ENCODE data around the gene CARD11.

CARD11 gene

GRCh38 chr7:2909043-2909442 lies 134.6 kb downstream of the CARD11 start:
- Histone ChIP-seq H3K4me2 (no peak overlapping the region), H3K4me1 (peaks cover 44% of the 10 kb centered on the region), H3K9ac (no peak overlapping the region), H3K27ac (no peak overlapping the region), H4K20me1 (no peaks in the 10 kb centered on the region), H3K9me3 (no peaks in the 10 kb centered on the region; the same call in 1 of the 2 replicates), H3K4me3 (no peak overlapping the region), H3K36me3 (peaks cover 46% of the 10 kb centered on the region), H3K27me3 (no peaks in the 10 kb centered on the region)
- TF ChIP-seq Cebpa-rat (IDR thresholded peaks at IDR 0.05) = no peak

- Histone ChIP-seq H3K9me3 (no peaks in the 10 kb centered on the region; the same call in 1 of the 2 replicates), H3K27me3 (no peaks in the 10 kb centered on the region), H4K20me1 (no peaks in the 10 kb centered on the region), H3K36me3 (peaks cover 38% of the 10 kb centered on the region), H3K9ac (no peak overlapping the region), H3K4me3 (no peak overlapping the region), H3K4me1 (peaks cover 52% of the 10 kb centered on the region), H3K4me2 (peak overlapping the region; percentile 51), H3K27ac (no peak overlapping the region; the same call in 1 of the 2 replicates)
- TF ChIP-seq Cebpa-rat (IDR thresholded peaks at IDR 0.05) = no peak
Measured at GRCh38 chr7:2908103-2908683, 135.5 kb downstream of the CARD11 start.

DNA sequence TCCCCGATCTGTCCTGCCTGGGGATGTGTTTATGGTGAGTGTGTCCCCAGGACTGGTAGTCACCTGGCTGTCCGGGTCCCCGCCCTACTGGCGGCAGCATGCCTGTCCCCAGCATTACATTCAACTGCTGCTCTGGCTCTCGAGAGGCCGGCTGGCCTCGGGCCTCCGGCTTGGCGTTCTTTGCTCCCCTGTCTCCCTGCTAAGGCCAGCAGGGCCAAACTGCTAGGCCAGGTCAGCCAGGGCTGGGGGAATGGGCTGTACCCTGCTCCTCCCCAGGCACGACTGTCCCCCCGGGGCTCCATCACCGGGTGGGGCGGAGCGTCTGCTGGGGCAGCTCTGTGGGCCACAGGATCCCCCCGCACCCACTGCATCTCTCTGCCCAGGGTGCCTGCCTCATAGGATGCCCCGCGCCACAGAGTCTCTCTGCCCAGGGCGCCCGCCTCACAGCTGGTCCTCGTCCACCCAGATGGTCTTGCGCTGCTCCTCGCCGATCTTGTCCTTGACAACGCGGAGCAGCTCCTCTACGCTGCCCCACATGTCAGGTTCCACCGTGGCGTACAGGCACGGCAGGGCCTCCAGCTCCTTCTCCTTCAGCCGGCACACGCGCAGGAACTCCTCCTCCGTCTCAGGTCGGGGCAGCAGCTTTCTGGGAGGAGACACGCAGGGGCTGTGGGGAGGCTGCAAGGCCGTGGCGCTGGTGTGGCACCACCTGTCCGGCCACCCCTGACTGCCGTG lies 137.3 kb downstream of the CARD11 start:
- Histone ChIP-seq H3K27ac (peak overlapping the region; percentile 44; the same call in 1 of the 2 replicates), H3K4me3 (no peak overlapping the region), H3K4me2 (no peak overlapping the region), H3K36me3 (peaks cover 27% of the 10 kb centered on the region), H3K9me3 (no peaks in the 10 kb centered on the region; the same call in 1 of the 2 replicates), H3K4me1 (peaks cover 69% of the 10 kb centered on the region), H3K27me3 (no peaks in the 10 kb centered on the region), H4K20me1 (no peaks in the 10 kb centered on the region), H3K9ac (no peak overlapping the region)
- no peak for TF ChIP-seq Cebpa-rat (IDR thresholded peaks at IDR 0.05)

GRCh38 chr7:2905500-2905899 lies 138.2 kb downstream of the CARD11 start:
- peak overlapping the region; percentile 44 for H3K27ac ChIP-seq
- no peak overlapping the region for H3K4me3 ChIP-seq
- 0 out of 2 replicates have a peak overlapping the region, but pooled peaks have one; percentile 18 for H3K4me2 ChIP-seq
- no peaks in the 10 kb centered on the region for H4K20me1 ChIP-seq
- peaks cover 69% of the 10 kb centered on the region for H3K4me1 ChIP-seq
- no peak for TF ChIP-seq Cebpa-rat (IDR thresholded peaks at IDR 0.05)
- H3K36me3 ChIP-seq = peaks cover 20% of the 10 kb centered on the region
- H3K9ac ChIP-seq = no peak overlapping the region
- no peaks in the 10 kb centered on the region; the same call in 1 of the 2 replicates for H3K9me3 ChIP-seq
- no peaks in the 10 kb centered on the region for H3K27me3 ChIP-seq

GRCh38 chr7:2905027-2905426 lies 138.6 kb downstream of the CARD11 start:
- Histone ChIP-seq H3K4me1 (peaks cover 72% of the 10 kb centered on the region), H3K27ac (no peak overlapping the region), H3K4me3 (no peak overlapping the region), H3K27me3 (no peaks in the 10 kb centered on the region), H3K36me3 (peaks cover 15% of the 10 kb centered on the region), H4K20me1 (no peaks in the 10 kb centered on the region), H3K9ac (no peak overlapping the region), H3K4me2 (no peak overlapping the region), H3K9me3 (no peaks in the 10 kb centered on the region; the same call in 1 of the 2 replicates)
- TF ChIP-seq Cebpa-rat (IDR thresholded peaks at IDR 0.05) = no peak

DNA sequence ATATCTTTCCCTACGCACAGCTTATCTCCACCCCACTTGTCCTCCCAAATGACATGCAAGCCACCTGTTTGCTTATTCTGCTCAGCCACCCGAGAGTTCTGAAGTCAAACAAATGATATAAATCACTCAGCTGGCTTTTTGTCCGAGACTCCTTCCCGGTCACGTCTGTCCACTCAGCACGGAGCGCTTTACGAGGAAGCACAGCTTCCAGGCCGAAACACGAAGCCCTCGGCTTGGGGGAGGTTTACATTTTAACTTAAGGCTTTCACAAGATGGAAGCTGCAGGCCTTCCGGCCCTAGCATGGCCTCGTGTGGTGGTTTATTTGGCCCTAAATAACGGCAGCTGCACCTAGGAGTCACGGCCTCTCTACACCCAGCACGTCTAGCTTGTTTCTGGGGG lies 139.5 kb downstream of the CARD11 start:
- Histone ChIP-seq H3K27ac (0 out of 2 replicates have a peak overlapping the region, but pooled peaks have one; percentile 4), H3K27me3 (no peaks in the 10 kb centered on the region), H3K9me3 (no peaks in the 10 kb centered on the region; the same call in 1 of the 2 replicates), H3K36me3 (peaks cover 11% of the 10 kb centered on the region; the same call in 1 of the 2 replicates), H3K9ac (peak overlapping the region; percentile 25; the same call in 1 of the 2 replicates), H3K4me2 (peak overlapping the region; percentile 64), H3K4me3 (no peak overlapping the region), H3K4me1 (peaks cover 77% of the 10 kb centered on the region), H4K20me1 (no peaks in the 10 kb centered on the region)
- TF ChIP-seq Cebpa-rat (IDR thresholded peaks at IDR 0.05) = no peak

DNA sequence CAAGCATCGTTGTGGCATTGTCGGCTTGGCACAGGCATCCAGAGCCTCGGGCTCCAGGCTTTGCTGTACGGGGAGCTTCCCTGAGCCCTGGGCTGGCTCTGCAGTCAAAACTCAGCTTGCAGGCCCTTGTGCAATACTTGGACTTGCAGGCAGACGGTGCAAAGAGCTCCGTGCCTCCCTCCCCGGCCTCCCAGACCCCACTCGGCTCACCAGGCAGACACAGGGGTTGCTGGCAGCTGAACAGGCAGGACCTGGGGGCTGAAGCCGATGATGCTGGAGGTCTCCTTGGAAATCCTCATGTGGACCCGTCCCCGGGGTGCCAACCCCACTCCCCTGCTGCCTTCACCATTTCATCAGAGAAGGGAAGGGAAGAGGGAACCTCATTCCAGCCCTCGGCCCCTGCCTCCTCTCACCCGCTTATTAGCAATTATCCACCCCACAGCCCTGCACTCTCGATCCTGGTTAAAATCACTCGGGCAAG lies 139.9 kb downstream of the CARD11 start:
- no peak overlapping the region for H3K4me3 ChIP-seq
- H3K4me2 ChIP-seq = peak overlapping the region; percentile 64
- peaks cover under 1% of the 10 kb centered on the region; the same call in 1 of the 2 replicates for H3K9me3 ChIP-seq
- peak; percentile 24; the same call in 1 of the 2 replicates for TF ChIP-seq Cebpa-rat (IDR thresholded peaks at IDR 0.05)
- H3K9ac ChIP-seq = peak overlapping the region; percentile 25; the same call in 1 of the 2 replicates
- peaks cover 11% of the 10 kb centered on the region; the same call in 1 of the 2 replicates for H3K36me3 ChIP-seq
- no peaks in the 10 kb centered on the region for H3K27me3 ChIP-seq
- H3K27ac ChIP-seq = 0 out of 2 replicates have a peak overlapping the region, but pooled peaks have one; percentile 4
- peaks cover 78% of the 10 kb centered on the region for H3K4me1 ChIP-seq
- H4K20me1 ChIP-seq = no peaks in the 10 kb centered on the region

GRCh38 chr7:2897023-2897422 lies 146.6 kb downstream of the CARD11 start:
- H3K4me3 ChIP-seq = no peak overlapping the region
- no peak for TF ChIP-seq Cebpa-rat (IDR thresholded peaks at IDR 0.05)
- H3K9me3 ChIP-seq = peaks cover 12% of the 10 kb centered on the region
- no peaks in the 10 kb centered on the region for H3K27me3 ChIP-seq
- peaks cover 67% of the 10 kb centered on the region for H3K4me1 ChIP-seq
- peak overlapping the region; percentile 4; the same call in 1 of the 2 replicates for H3K27ac ChIP-seq
- no peaks in the 10 kb centered on the region for H4K20me1 ChIP-seq
- H3K36me3 ChIP-seq = no peaks in the 10 kb centered on the region
- no peak overlapping the region for H3K4me2 ChIP-seq
- H3K9ac ChIP-seq = no peak overlapping the region

DNA sequence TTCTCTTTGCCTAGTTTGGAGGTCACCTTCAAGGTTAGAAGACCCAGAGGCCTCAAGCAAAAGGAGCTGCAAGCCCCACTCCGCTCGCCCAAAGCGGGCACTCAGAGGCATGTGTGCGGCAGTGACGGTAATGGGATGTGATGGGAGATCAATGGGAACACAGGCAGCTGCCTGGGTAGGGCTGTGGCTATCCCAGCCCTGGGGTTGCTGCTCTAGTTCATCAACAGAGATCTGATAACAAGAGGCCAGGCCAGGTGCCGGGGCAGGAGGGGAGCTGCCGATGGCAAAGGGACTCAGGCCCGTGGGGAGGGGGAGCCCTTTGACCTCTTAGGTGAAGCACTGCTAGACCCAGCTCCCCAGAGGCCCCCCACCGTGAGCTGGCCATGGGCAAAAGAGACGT lies 147.5 kb downstream of the CARD11 start:
- peak overlapping the region; percentile 78 for H3K4me2 ChIP-seq
- H3K27ac ChIP-seq = peak overlapping the region; percentile 92; the same call in 1 of the 2 replicates
- no peaks in the 10 kb centered on the region for H4K20me1 ChIP-seq
- no peak for TF ChIP-seq Cebpa-rat (IDR thresholded peaks at IDR 0.05)
- H3K4me3 ChIP-seq = no peak overlapping the region
- H3K4me1 ChIP-seq = peaks cover 67% of the 10 kb centered on the region
- H3K9ac ChIP-seq = no peak overlapping the region
- H3K36me3 ChIP-seq = no peaks in the 10 kb centered on the region
- H3K9me3 ChIP-seq = peaks cover 12% of the 10 kb centered on the region
- H3K27me3 ChIP-seq = no peaks in the 10 kb centered on the region
